HG02571 (cell line): ENCODE measurements around the gene MBD3.

Source experiments
- ATAC-seq: cut with Tn5 transposase; IDR thresholded peaks from one replicate; pipeline ENCODE4 v1.9.1; 2021; ENCODE audit warnings: mild to moderate bottlenecking, moderate library complexity; ENCODE audit not compliant: unreplicated experiment

The MBD3 gene

DNA sequence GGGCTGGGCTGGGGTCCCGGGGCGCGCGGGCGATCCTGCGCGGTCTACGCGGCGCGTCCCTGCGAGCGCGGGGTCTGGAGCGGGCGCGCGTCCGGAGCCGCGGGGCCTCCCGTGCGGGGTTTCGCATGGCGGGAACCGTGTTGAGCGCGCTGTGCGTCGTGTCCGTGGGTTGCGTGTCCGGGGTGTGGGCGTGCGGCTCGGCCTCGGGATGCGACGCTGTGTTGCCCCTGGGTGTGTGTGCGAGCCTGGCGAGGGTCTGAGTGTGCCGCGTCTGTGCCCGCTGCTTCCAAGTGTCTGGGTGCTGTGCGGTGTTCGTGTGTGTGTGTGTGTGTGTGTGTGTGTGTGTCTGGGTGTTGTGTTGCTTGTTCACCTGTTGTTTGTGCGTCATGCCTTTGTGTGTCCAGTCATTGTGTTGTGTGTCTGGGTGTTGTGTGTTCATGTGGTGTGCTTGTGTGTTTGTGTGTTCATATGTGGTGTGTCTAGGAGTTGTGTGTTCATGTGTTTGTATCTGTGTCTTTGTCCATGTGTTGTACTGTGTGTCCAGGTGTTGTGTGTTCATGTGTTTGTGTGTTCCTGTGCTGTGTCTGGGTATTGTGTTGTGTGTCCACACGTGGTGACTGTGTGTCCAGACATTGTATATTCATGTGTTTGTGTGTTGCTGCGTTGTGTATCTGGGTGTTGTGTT lies 68.2 kb downstream of the MBD3 start:
- no peak for ATAC-seq
